Ascending aorta (tissue), 2 donors: Measurements from ENCODE around the gene PPP1R37. TPM values are rescaled to one million over a fixed set of nuclear protein-coding genes. Genes with fewer than 3 reads are reported as not detected.

Experiments used
- DNase-seq, 2 donors: peaks; one replicate each; pipeline ENCODE4 v3.0.0-alpha.2; 2019; ENCODE audit warnings: low spot score in 2 of 2
- H3K27ac ChIP-seq, 2 donors: fragments of 200-600 bp; sonication (generic); one replicate each; pipeline ENCODE4 v1.5.1; 2016 to 2017; ENCODE audit warnings: mild to moderate bottlenecking in 1 of 2
- H3K27me3 ChIP-seq: fragments of 200-600 bp; sonication (generic); one replicate; pipeline ENCODE4 v1.5.1; 2017
- H3K36me3 ChIP-seq, 2 donors: fragments of 200-600 bp; sonication (generic); one replicate each; pipeline ENCODE4 v1.5.1; 2016
- H3K4me1 ChIP-seq, 2 donors: fragments of 200-600 bp; sonication (generic); one replicate each; pipeline ENCODE4 v1.5.1; 2016 to 2017; ENCODE audit warnings: mild to moderate bottlenecking in 1 of 2
- H3K4me3 ChIP-seq, 2 donors: fragments of 200-600 bp; sonication (generic); one replicate each; pipeline ENCODE4 v1.5.1; 2016 to 2017; ENCODE audit warnings: mild to moderate bottlenecking in 1 of 2
- H3K9me3 ChIP-seq, 2 donors: fragments of 200-600 bp; sonication (generic); one replicate each; pipeline ENCODE4 v1.5.1; 2016
- intact Hi-C: fragments of 100-400 bp; cut with DNase I; formaldehyde crosslinking; loops from one replicate; pipeline ENCODE4 v1.15.1; 2023
- total RNA-seq: library from RNA; depleted of rRNA; stranded (reverse); fragments of >200 nt; gene quantifications from one replicate; pipeline ENCODE4 v1.1.0, GENCODE V29; 2016
- TF ChIP-seq, protein P1 (sequence below), 3 experiments: fragments of 200-600 bp in 2 of 3; fragments of 450-650 bp in 1 of 3; sonication (generic) in 2 of 3; IDR thresholded peaks; one replicate each; pipeline ENCODE4 v1.5.1; 2016 to 2019; ENCODE audit warnings: antibody characterized with exemption in 3 of 3, mild to moderate bottlenecking in 1 of 3, moderate library complexity in 1 of 3

PPP1R37 gene
- total RNA-seq, 1 donor from 2014 or later, result 17.6 TPM

DNA sequence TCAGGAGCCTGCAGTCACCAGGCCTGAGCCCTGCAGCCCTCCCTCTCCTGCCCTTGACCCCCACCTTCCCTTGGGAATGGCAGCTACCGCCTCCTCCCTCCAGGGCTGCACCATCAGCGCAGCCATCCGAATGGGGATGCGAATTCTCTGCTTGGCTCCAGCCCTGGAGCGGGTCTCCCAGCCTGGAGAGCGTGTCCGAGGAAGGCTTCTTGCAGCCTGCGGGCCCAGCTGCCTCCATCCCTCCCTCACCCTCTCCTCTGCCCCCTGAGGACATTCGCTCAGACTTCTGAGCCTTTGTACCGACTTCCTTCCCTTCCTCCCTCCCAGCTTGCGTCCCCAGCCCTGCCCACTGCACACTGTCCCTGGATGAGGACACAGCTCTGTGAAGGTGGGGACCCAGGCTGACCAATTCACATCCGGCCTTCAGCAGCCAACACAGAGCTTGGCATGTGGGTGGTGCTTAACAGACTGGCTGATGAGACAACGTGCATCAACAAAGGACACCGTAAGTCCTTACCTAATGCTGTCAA is 73.8 kb downstream of the PPP1R37 start:
- intact Hi-C loops, result no loop called here

DNA sequence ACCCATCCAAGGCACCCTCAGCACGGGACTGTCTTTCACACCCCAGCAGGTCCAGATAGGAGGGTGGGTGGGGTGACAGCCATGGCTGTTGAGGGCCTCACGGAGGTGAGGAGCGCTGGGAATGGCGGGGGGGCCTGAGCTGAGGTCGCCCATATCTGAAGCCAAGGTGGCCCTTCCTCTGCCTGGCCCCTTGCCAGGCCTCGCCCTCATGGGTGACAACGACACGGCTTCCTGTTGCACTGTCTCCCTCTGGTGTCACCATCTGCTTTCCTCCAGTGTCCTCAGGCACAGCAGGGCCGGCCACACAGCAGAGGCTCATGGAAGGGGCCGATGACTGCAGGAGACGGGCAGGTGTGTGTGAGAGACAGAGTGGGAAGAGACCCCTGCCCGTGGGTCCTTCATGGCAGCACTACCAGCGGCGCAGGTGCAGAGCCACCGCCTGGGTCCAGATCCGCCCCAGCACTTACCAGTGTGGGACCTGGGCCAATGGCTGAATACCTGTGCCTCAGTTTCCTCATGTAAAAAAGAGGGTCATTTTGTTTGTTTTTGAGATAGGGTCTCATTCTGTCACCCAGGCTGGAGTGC is 75.9 kb downstream of the PPP1R37 start:
- Histone ChIP-seq H3K36me3 (no peaks in the 10 kb centered on the region), H3K4me3 (no peak overlapping the region), H3K27ac (no peak overlapping the region), H3K4me1 (no peaks in the 10 kb centered on the region), H3K9me3 (no peaks in the 10 kb centered on the region), H3K27me3 (no peaks in the 10 kb centered on the region)
- intact Hi-C loops, result no loop called here
- TF ChIP-seq, protein P1, sequence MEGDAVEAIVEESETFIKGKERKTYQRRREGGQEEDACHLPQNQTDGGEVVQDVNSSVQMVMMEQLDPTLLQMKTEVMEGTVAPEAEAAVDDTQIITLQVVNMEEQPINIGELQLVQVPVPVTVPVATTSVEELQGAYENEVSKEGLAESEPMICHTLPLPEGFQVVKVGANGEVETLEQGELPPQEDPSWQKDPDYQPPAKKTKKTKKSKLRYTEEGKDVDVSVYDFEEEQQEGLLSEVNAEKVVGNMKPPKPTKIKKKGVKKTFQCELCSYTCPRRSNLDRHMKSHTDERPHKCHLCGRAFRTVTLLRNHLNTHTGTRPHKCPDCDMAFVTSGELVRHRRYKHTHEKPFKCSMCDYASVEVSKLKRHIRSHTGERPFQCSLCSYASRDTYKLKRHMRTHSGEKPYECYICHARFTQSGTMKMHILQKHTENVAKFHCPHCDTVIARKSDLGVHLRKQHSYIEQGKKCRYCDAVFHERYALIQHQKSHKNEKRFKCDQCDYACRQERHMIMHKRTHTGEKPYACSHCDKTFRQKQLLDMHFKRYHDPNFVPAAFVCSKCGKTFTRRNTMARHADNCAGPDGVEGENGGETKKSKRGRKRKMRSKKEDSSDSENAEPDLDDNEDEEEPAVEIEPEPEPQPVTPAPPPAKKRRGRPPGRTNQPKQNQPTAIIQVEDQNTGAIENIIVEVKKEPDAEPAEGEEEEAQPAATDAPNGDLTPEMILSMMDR (IDR thresholded peaks at IDR 0.05), result no peak
- DNase-seq, result no peak

More for the DNA sequence above, 73.8 kb downstream of the PPP1R37 start:
- Histone ChIP-seq H3K9me3 (no peaks in the 10 kb centered on the region), H3K27ac (no peak overlapping the region), H3K27me3 (peaks cover 6% of the 10 kb centered on the region), H3K4me1 (no peaks in the 10 kb centered on the region), H3K36me3 (no peaks in the 10 kb centered on the region), H3K4me3 (no peak overlapping the region)
- no peak for DNase-seq
- TF ChIP-seq, protein P1 (IDR thresholded peaks at IDR 0.05), result no peak

DNA sequence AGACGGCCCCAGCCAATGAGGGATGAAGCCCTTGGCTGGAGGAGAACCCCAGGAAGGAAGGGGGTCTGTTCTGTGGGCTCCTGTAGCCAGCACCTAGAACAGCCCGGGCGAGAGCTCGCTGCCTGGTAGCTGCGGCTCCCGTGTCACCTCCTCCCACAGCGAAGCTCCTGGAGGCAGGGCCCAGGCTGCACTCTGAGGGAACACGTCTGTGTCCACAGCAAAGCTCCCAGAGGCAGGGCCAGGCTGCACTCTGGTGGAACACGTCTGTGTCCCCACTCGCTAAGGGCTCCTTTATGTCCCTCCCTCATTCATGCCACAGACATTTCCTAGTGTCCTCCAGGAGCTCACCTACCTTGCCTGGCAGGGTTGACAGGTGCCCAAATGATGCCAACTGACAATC is 76.6 kb downstream of the PPP1R37 start:
- TF ChIP-seq, protein P1 (IDR thresholded peaks at IDR 0.05), result no peak
- intact Hi-C loops, result no loop called here
- no peaks in the 10 kb centered on the region for H3K4me1 ChIP-seq

DNA sequence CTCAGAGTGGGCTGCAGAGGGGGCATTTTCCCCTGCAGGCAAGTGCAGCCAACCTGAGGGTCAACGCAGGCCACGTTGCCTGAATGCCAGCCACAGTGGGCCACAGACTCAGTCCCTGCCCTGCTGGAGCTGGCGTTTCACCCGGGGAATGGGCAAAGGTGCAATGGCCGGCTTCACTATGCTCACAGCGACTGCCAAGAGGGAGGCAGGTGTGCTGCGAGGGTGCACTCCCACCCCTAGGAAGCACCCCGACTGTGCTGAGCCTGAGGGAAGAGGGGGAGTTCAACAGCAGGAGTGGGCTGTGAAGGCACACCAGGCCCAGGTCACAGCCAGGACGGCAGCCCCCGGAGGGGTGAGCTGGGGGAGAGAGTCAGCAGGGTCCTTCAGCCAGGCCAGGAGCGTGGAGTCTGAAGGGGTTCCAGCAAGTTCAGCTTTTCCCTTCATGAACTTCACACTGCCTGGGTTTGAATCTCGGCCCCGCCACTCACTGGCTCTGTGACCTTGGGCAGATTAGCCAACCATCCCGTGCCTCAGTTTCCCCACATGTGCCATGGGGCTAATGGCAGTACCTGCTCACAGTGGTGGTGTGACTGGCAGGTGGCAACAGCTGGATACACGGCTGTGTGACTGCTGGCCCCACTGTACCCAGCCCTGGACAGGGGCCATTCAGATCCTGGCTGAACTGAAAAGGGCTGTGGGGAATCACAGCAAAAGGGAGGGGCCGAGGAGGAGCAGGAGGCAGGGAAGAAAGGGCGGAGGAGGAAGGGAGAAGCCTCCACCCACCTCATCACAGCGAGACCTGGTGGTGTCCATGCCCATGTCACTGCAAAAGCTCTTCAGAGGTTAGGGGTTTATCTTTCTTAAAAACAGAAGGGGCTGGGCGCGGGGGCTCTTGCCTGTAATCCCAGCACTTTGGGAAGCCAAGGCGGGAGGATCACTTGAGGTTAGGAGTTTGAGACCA is 77.4 kb downstream of the PPP1R37 start:
- TF ChIP-seq, protein P1 (IDR thresholded peaks at IDR 0.05), result no peak
- Histone ChIP-seq H3K4me3 (no peak overlapping the region), H3K4me1 (no peaks in the 10 kb centered on the region), H3K27me3 (no peaks in the 10 kb centered on the region), H3K9me3 (no peaks in the 10 kb centered on the region), H3K27ac (no peak overlapping the region), H3K36me3 (no peaks in the 10 kb centered on the region)
- no peak for DNase-seq
- intact Hi-C loops, result no loop called here

More for the DNA sequence above, 76.6 kb downstream of the PPP1R37 start:
- Histone ChIP-seq H3K36me3 (no peaks in the 10 kb centered on the region), H3K9me3 (no peaks in the 10 kb centered on the region), H3K27ac (no peak overlapping the region), H3K27me3 (no peaks in the 10 kb centered on the region), H3K4me3 (no peak overlapping the region)
- DNase-seq, result no peak

DNA sequence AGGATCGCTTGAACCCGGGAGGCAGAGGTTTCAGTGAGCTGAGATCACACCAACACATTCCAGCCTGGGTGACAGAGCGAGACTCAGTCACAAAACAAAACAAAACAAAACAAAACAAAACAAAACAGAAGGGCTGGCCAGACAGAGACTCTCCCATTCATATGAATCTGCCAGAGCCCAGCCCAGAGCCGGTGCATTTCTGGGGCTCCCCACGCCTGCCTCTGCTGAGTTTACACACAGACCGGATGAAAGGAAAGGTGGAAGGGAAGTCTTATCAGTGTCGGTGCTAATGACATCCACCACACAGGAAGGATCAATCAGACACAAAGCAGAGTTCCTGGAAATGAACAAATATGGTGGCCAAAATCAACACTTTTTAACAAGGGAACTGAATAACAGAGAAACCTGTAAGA is 78.2 kb downstream of the PPP1R37 start:
- no peaks in the 10 kb centered on the region for H3K9me3 ChIP-seq
- no peak for DNase-seq
- H3K27me3 ChIP-seq, result no peaks in the 10 kb centered on the region
- H3K27ac ChIP-seq, result no peak overlapping the region
- no peak overlapping the region for H3K4me3 ChIP-seq
- intact Hi-C loops, result no loop called here
- TF ChIP-seq, protein P1 (IDR thresholded peaks at IDR 0.05), result no peak
- H3K36me3 ChIP-seq, result no peaks in the 10 kb centered on the region
- no peaks in the 10 kb centered on the region for H3K4me1 ChIP-seq
